ENCODE data around the gene PRLR. TPM values are rescaled to one million over a fixed set of nuclear protein-coding genes. Genes with fewer than 3 reads are reported as not detected.

PRLR gene
- total and polyA plus RNA-seq, 10 of the 15 experiments (the other 5 are each of a cell fraction or from before 2014, with no cell fraction given): 0.03 to 8.1 (median 0.20) TPM

DNA sequence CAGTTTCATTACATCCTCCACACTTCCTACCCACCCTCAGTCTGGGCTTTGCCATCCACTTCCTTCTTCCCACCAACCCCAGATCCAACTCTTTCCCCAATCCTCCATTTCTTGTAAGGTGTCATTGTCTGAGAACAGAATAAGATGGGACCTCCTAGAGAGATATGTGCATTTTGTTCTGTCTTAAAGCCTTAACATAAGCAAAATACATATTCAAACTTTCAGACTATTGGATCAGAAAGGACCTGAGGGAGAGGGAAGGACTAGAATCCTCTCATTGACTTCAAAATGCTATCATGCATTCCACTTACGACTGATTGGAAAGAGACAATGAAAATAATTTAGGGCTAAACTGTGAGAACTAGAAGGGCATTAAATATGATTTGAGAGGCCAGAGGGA lies 225.5 kb downstream of the PRLR start (continued):
- TF ChIP-seq, protein P1, sequence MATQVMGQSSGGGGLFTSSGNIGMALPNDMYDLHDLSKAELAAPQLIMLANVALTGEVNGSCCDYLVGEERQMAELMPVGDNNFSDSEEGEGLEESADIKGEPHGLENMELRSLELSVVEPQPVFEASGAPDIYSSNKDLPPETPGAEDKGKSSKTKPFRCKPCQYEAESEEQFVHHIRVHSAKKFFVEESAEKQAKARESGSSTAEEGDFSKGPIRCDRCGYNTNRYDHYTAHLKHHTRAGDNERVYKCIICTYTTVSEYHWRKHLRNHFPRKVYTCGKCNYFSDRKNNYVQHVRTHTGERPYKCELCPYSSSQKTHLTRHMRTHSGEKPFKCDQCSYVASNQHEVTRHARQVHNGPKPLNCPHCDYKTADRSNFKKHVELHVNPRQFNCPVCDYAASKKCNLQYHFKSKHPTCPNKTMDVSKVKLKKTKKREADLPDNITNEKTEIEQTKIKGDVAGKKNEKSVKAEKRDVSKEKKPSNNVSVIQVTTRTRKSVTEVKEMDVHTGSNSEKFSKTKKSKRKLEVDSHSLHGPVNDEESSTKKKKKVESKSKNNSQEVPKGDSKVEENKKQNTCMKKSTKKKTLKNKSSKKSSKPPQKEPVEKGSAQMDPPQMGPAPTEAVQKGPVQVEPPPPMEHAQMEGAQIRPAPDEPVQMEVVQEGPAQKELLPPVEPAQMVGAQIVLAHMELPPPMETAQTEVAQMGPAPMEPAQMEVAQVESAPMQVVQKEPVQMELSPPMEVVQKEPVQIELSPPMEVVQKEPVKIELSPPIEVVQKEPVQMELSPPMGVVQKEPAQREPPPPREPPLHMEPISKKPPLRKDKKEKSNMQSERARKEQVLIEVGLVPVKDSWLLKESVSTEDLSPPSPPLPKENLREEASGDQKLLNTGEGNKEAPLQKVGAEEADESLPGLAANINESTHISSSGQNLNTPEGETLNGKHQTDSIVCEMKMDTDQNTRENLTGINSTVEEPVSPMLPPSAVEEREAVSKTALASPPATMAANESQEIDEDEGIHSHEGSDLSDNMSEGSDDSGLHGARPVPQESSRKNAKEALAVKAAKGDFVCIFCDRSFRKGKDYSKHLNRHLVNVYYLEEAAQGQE (IDR thresholded peaks at IDR 0.05; ENCODE audit: low read depth, low read length): no peak
- TF ChIP-seq SMC3 (IDR thresholded peaks at IDR 0.05; ENCODE audit: borderline replicate concordance, low read length): no peak

DNA sequence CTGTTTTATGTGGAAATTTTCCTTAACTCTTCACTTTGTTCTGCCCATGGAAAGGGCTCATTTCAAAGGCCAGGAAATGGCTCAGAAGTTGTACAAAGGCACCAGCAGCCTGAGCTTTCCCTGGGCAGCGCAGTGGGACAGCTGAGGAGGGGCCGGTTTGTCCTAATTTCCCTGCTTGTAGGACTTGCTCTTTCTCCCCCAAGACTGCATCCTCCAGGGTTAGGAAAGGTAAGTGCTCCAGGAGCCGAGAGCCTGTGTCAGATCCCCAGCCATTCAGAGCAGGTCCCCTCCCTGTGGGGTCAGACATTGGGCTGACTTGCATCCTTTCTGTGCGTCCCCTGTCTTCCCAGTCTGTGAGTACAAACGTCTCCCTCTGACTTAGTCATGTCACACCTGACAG lies 226.1 kb downstream of the PRLR start:
- Histone ChIP-seq H4K20me1 (ENCODE audit: control insufficient read depth, insufficient read depth) (no peaks in the 10 kb centered on the region), H2AFZ (ENCODE audit: control insufficient read depth, low read depth, low read length) (no peak overlapping the region), H3K4me1 (ENCODE audit: control insufficient read depth, insufficient read depth, low read length) (0 out of 2 replicates have a peak, but pooled peaks cover 5% of the 10 kb centered on the region), H3K27me3 (replicated peaks in 1 of 2; ENCODE audit: control insufficient read depth in 2 of 2, insufficient read depth in 2 of 2, low read length in 1 of 2) (no peaks in the 10 kb centered on the region), H3K36me3 (ENCODE audit: control insufficient read depth in 2 of 2, insufficient read depth in 2 of 2, low read length in 1 of 2) (no peaks in the 10 kb centered on the region), H3K79me2 (ENCODE audit: control insufficient read depth, insufficient read depth, low read length) (no peaks in the 10 kb centered on the region), H3K4me3 (no peak overlapping the region), H3K9ac (ENCODE audit: control insufficient read depth, insufficient read depth, low read length) (no peak overlapping the region), H3K27ac (ENCODE audit: control insufficient read depth, insufficient read depth) (no peak overlapping the region), H3K4me2 (ENCODE audit: control insufficient read depth, insufficient read depth) (no peak overlapping the region), H3K9me3 (replicated peaks; ENCODE audit: control insufficient read depth, insufficient read depth, low read length) (no peaks in the 10 kb centered on the region)
- FAIRE-seq (no peak), DNase-seq (ENCODE audit: low read depth, low spot score) (no peak), ATAC-seq (no peak)
- WGBS (ENCODE audit: insufficient coverage, insufficient replicate concordance, low lambda C conversion rate, missing lambda C conversion rate): 44% methylated on average over 5 of the region's 5 CpGs
- TF ChIP-seq ZNF217 (IDR thresholded peaks at IDR 0.05) (no peak), POLR2AphosphoS5 (IDR thresholded peaks at IDR 0.05; ENCODE audit: low read length) (no peak), MTA2 (IDR thresholded peaks at IDR 0.05; ENCODE audit: low read depth) (no peak), IKZF2 (IDR thresholded peaks at IDR 0.05) (no peak), TARDBP (IDR thresholded peaks at IDR 0.05; ENCODE audit: borderline replicate concordance) (no peak), NRF1 (conservative IDR thresholded peaks at IDR 0.05; ENCODE audit: low read depth, low read length) (no peak), KLF5 (IDR thresholded peaks at IDR 0.05; ENCODE audit: partially characterized antibody) (no peak), ZNF384 (IDR thresholded peaks at IDR 0.05; ENCODE audit: borderline replicate concordance, low read depth, low read length) (no peak), SPI1 (IDR thresholded peaks at IDR 0.05; ENCODE audit: borderline replicate concordance, insufficient read depth, low read depth, low read length) (no peak), GABPA (IDR thresholded peaks at IDR 0.05; ENCODE audit: low read depth) (no peak)
- TF ChIP-seq, protein P2, sequence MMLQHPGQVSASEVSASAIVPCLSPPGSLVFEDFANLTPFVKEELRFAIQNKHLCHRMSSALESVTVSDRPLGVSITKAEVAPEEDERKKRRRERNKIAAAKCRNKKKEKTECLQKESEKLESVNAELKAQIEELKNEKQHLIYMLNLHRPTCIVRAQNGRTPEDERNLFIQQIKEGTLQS (IDR thresholded peaks at IDR 0.05; ENCODE audit: borderline replicate concordance, extremely low read depth, low read depth, low read length): no peak
- ChIA-PET SMC1A (ENCODE audit: uncharacterized antibody, unreplicated experiment) (interaction anchor here (1.0 to 5.5 kb wide), 14 partner anchors 7 to 480 kb away, joined by 3 to 121 read pairs (median 6); partner anchors contain the start of genes BRIX1 and RAD1), RAD21 (ENCODE audit: unreplicated experiment) (interaction anchor here (1.2 to 6.6 kb wide), 9 partner anchors 23 to 595 kb away, joined by 3 to 123 read pairs (median 4); no protein-coding TSS in a partner anchor), CTCF (interaction anchor here (0.5 to 5.0 kb wide), 30 partner anchors 8 to 923 kb away, joined by 3 to 185 read pairs (median 5); partner anchors contain the start of genes BRIX1, DNAJC21 and RAD1), POLR2A (no interaction called here)
- intact Hi-C loops (cut with micrococcal nuclease; ENCODE audit: unreplicated experiment): loop anchor here (5.0 to 10.0 kb wide), 3 partner anchors 87 to 519 kb away; partner anchors contain the start of genes BRIX1 and RAD1
- BruUV-seq (replicated peaks): no TSS peak
- in situ Hi-C loops (cut with MboI): no loop called here
